Medulla oblongata (tissue), 1 donor: ENCODE results near the gene AIPL1.

Experiments used
- DNase-seq: peaks from one replicate; pipeline ENCODE4 v3.0.0-alpha.2; 2015; ENCODE audit errors: extremely low spot score

Gene AIPL1

DNA sequence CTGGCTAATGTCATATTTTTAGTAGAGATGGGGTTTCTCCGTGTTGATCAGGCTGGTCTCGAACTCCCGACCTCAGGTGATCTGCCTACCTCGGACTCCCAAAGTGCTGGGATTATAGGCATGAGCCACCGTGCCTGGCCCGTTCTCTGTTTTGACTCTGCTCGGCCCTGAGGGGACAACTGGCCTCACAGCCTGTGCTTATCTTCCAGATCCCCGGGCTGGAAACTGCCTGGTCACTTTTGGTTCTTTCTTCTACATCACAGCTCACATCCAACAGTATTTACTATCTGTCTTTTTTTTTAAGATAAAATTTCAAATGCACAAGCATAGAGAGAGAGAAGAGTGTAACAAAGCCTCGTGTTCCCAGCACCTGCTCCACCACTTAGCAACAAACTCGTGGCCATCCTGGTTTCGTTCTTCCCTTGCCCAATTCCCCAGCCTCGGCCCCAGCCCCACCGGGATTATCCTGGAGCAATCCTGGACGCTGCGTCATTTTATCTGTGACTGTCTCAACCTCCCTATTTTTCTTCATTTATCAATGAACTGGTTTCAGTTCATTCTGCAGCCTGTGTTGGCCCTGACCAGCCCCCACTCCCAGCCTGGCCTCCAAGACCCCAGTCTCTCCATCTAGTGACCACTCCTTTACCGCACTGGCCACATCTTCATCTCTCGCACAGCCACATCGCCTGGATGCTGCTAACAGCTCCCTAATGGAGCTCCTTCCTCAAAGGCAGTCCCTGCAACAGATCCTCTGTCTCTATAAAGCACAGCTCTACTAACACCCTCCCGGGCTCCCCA, 30.5 kb upstream of the AIPL1 start:
- no peak for DNase-seq

DNA sequence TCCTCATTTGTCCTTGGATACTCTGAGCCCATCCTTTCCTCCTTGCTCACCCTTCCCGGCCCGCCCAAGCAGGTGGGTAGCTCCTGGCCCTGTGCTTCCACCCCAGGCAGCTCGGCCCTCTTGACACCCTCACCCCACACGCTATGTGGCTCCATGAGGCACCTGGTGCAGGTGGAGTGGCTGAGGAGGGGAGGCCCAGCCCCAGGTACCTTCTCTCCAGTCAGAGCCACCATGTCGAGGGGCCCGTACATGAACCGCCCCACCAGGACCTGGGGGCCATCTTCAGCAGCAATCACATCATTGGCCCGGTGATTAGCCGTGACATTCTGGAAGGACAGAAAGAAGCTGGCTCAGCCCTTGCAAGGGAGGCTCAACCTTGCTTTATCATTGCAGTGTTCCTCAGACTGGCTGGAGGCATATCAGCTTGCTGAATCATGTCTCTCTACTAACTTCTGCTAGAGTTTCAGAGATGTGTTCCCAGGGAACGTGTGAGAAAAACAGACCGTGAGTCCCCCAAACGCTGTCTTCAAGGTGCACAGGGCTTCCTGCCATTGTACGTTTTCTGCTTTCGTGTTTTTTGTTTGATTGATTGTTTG, 29.6 kb upstream of the AIPL1 start:
- DNase-seq: no peak

GRCh38 chr17:6463616-6464445, 28.9 kb upstream of the AIPL1 start:
- DNase-seq: no peak

DNA sequence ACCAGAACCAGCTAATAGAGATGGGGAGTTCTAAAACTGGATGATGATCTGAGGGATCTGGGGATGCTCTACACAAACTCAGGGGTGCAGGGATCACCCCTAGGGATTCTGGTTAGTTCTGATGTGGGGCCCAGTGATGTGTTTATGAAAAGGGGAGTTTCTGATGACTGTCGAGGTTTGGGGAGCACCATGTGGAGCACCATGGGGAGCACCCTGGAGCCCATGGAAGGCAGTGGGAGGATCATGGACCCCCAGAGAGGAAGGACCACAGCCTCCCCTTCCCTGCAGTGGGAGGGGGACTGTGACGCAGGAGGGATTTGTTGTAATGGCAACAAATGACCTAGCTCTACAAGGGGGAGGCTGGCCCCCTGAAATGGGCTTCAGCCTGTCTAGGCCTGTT, 27.8 kb upstream of the AIPL1 start:
- no peak for DNase-seq

GRCh38 chr17:6461792-6462524, 27.0 kb upstream of the AIPL1 start:
- no peak for DNase-seq

- DNase-seq: no peak
Observed at GRCh38 chr17:6461246-6461645, 26.3 kb upstream of the AIPL1 start.

DNA sequence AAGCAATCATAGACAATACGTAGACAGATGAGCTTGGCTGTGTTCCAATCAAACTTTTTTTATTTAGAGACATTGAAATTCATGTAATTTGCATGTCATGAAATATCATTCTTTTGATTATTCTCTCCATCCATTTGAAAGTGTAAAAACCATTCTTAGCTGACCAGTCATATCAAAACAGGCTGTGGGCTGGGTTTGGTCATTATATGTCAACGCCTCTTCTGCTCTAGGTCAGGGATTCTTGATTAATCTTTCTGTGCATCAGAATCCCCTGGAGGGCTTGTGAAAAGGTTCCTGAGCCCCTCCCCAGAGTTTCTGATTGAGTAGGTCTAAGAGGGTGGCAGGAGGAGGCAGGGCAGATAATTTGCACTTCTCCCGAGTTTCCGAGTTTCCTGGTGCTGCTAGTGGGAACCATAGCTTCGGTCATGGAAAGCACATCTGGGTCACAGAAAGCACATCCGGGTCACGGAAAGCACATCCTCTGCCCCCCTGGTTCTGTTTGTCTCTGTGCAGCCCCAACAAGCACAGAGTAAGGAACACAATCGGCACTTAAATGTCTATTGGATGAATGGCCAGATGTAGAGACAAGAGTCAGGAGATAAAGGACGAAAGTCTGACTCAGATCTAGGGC, 25.7 kb upstream of the AIPL1 start:
- no peak for DNase-seq

DNA sequence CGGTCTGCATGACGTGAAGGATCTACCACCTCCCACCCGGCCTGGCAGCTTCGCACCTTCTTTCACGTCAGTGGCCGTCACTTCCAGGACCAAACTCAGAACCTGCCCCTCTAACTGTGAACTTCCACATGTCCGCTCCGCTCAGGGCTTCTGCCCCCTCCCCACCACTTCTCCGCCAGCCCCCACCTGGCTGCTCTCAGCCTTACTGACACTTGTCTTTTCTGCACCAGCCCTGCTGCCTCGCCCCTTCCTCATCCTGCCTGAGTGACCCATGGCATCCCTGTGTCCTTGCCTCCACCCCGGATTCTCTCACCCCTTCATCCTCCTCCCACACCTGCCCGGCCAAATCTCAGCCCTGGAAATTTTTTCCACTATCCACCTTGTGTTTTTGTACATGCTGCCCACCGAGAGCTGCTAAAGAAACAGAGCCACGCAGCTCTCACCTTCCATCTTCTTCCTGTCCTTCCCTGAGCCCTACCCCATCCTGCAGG, 23.6 kb upstream of the AIPL1 start:
- no peak for DNase-seq

GRCh38 chr17:6457688-6458459, 23.0 kb upstream of the AIPL1 start:
- DNase-seq: no peak

GRCh38 chr17:6456914-6457687, 22.2 kb upstream of the AIPL1 start:
- DNase-seq: no peak

- DNase-seq: no peak
Observed at GRCh38 chr17:6456321-6456720, 21.4 kb upstream of the AIPL1 start.

DNA sequence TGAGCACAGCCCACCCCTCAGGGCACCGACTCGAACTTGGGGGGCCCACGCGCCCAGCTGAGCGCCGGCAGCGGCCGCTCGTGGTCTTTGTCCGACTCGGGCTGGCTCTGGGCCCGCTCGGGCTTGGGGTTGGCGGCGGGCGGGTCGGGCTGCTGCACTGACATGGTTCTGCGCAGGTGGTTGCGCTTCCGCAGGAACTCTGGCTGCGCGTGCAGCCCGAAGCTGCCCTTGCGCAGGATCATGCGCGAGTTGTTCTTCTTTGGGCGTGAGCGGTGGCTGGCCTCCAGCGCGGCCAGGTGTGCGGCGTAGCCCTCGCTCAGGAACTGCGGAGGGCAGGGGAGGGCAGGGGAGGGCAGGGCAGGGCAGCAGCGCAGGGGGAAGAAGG, 20.4 kb upstream of the AIPL1 start:
- DNase-seq: no peak

- DNase-seq: no peak
Observed at GRCh38 chr17:6454495-6455320, 19.8 kb upstream of the AIPL1 start.

DNA sequence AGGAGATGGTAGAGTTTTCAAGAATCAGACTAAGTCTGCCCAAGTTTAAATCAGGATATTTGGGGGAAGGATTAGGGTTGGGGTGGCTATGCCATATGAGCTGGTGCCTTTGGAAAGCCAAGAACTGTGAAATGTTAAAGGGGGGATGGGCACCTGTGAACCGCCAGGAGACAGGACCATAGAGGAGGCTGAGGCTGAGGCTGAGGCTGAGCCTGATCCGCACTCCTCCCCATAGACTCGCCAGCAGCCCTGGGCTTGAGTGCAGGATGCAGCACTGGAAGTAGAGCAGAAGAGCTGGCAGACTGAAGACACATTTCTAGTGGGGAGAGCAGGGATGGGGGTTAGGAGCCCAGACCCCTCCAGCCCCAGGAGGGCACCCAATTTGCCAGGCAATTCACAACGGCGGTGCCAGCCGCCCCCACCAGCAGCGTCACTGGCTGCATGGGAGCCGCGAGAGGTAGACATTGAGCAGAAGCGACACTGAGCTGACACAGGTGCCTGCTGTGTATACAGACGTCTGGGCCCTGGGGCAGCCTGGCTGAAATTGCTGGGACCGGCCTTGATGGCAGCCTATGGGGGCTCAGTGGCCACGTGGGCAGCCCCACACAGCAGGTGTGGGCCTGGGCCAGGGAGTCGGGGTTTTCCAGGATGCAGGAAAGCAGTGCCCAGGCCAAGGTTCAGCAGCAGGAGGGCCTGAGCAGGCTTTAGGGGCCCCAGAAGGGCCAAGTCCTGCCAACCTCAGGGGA, 18.5 kb upstream of the AIPL1 start:
- DNase-seq: no peak

GRCh38 chr17:6452471-6453266, 17.7 kb upstream of the AIPL1 start:
- DNase-seq: no peak

DNA sequence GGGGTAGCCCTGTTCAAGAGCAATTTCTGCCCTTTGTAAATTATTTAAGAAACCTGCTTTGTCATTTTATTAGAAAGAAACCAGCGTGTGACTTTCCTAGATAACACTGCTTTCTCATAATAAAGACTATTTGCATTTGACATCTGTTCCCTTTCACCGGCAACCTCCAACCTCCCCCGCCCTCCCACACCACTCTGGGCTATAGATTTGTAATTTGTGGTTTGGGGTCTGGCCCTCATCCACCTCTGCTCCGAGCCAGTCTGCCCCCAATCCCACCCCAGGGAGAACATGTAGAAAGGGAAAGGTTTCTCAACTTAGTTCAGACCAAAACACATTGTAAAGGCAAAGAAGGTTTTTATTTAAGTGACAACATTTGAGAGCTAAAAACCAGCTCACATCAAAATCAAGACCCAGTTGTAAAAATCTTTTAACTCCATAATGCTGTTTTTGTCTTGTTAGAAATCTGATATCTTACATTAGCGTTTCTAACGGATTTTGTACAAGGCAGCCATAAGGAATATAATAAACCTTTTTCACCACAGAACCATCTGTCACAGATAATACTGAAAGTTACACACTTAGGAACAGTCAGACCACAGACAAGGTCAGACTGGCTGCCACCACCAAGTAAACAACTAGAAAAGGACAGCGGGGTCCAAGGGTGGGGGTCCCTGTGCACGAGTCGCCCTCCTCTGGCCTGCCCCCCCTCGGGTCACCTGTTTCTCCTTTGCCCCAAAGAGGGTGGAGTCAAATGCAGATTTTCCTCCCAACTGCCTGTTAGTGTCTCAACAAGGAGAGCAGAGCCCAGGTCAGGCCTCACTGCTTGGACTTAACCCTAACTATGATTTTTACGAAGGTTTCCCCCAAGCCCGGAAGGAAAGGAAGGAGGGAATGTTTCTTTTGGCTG, 16.3 kb upstream of the AIPL1 start:
- no peak for DNase-seq
